Neuron (in vitro differentiated cells): ENCODE results near the gene ZFYVE28.

Experiments
- H2AFZ ChIP-seq: one replicate; pipeline ENCODE4 v1.6.1; 2013; ENCODE audit warnings: low read depth, mild to moderate bottlenecking, inconsistent platforms, low read length, moderate library complexity
- H3K27me3 ChIP-seq: one replicate; pipeline ENCODE4 v1.6.1; 2013; ENCODE audit warnings: low read length; ENCODE audit not compliant: insufficient read depth
- H3K36me3 ChIP-seq: one replicate; pipeline ENCODE4 v1.6.1; 2013; ENCODE audit warnings: low read length; ENCODE audit not compliant: insufficient read depth
- H3K4me1 ChIP-seq: one replicate; pipeline ENCODE4 v1.6.1; 2013; ENCODE audit warnings: low read length; ENCODE audit not compliant: insufficient read depth
- H3K4me3 ChIP-seq: 2 replicates; pipeline ENCODE4 v1.5.1; 2013; ENCODE audit warnings: mild to moderate bottlenecking, low read length, moderate library complexity
- H3K9me3 ChIP-seq: one replicate; pipeline ENCODE4 v1.6.1; 2013; ENCODE audit warnings: low read length

The ZFYVE28 gene

DNA sequence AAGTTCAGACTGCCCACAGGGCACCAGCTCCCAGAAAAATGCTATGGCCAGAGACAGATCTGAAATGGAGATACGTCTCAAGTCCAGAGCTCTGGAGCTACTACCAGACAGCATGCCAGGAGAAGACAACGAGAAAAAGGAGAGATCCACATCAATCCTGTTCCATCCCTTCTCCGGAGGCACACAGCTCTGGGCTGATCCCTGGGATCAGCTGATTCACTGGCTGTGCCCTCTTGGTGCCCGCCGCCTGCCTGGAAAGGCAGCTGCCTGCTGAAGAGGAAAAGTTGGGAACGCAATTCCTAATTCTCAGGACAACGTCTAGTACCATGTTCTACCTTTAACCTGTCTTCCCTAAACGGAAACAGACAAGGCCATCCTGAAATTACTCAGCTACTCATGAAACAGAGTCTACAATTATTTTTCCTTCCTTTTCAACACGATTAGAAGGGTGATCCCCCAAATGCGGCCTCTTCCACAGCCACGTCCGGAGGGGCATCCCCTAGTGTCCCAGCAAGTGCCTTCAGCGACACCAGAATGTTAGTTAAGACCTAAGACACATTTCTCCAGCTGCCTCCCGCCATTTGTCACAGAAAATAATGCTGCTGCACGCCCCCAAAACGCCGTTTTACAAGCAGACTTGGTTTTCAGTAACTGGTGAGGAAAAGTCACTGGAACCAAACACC is 2.4 kb downstream of the ZFYVE28 start:
- no peak overlapping the region for H3K4me3 ChIP-seq
- peaks cover 13% of the 10 kb centered on the region for H3K4me1 ChIP-seq
- peaks cover 86% of the 10 kb centered on the region for H3K27me3 ChIP-seq
- H3K36me3 ChIP-seq, result no peaks in the 10 kb centered on the region
- H3K9me3 ChIP-seq, result peaks cover 3% of the 10 kb centered on the region
- H2AFZ ChIP-seq, result no peak overlapping the region

DNA sequence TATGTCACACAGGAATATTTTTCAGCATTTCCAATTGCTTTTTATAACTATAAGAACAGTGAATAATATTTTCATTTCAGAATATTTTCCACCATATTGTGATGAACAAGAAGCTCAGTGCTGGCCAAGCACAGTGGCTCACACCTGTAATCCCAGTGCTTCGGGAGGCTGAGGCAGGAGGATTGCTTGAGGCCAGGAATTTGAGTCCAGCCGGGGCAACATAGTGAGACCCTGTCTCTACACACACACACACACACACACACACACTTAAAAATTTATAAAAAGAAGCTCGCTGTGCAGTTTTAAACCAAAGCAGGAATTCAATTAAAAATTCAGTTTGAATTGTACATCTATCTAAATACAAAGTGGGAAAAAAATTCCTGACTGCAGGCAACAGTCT is 3.2 kb downstream of the ZFYVE28 start:
- Histone ChIP-seq H3K9me3 (no peaks in the 10 kb centered on the region), H3K27me3 (peaks cover 78% of the 10 kb centered on the region), H3K4me3 (no peak overlapping the region), H3K4me1 (peaks cover 13% of the 10 kb centered on the region), H3K36me3 (no peaks in the 10 kb centered on the region), H2AFZ (no peak overlapping the region)

DNA sequence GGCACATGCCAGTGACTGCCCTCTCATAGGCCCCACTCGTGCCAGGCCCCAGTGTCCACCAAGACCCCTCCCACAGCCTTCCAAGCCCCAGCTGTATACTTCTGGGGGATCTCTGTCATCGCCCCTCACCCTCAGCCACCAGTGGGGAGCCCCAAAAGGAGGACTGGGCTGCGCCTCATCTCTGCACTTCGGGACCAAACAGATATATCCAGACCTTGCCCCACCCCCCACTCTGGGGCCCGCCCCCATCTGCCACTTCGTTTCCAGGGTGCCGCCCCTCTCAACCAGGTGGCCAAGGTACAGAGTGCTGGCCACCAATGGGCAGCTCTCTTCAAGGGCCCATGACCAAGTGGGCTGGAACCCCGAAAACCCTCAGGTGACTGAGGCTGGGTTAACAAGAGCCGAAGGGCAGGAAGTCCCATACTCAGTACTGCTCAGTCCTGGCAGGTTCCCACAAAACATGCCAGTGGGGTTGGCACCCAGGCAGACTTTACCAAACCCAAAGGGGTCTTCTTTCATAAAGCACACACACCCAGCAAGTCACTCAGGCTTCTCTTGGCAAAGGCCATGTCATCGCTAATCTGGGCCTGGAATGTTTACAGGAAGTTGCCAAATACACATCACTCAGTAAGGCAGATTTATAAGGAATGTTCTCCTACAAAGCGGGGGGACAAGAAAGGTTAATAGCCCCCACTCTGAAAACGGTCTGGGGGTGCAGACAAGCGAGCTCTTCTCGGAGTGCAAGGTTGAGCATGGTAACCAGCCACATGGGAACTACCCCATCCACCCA is 4.4 kb downstream of the ZFYVE28 start:
- H3K4me1 ChIP-seq, result peaks cover 7% of the 10 kb centered on the region
- no peaks in the 10 kb centered on the region for H3K9me3 ChIP-seq
- H3K36me3 ChIP-seq, result no peaks in the 10 kb centered on the region
- H3K27me3 ChIP-seq, result peaks cover 69% of the 10 kb centered on the region
- no peak overlapping the region for H2AFZ ChIP-seq
- H3K4me3 ChIP-seq, result no peak overlapping the region

DNA sequence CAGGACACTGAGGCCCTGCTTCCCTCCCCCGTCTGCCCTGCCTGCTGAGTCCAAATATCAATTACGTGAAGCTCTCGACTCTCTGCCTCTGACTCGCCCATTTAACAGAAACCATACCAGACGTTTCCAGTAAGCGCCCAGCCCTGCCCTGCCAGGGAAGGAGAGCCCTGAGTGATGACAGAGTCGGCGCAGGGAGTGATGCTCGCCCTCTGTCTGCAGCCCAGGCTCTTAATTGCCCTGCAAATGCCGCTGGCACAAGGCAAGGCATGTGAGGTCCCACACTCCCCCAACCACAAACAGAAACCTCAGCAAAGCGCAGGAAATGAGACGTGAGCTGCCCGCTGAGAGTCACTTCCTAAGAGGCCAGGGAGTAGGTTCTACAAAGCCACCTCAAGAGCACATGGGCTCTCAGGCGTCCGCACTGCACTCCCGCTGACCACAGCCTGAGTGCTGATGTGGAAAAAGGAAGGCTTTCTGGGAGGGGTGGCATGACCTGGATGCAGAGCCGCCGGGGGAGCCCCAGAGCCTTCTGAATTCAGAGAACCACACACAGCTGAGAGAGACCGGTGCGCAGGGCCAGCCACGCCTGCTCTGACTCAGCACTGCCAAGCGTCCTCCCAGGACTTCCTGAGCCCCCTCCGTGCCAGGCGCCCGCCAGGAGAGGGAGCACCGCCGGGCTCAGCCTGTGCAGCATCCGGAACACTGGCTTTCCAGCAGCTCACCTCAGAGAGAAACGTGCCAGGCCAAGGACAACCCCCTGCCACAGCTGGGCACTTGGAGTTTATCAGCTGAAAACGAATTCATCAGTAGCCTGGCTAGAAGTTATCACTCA is 5.3 kb downstream of the ZFYVE28 start:
- H3K4me3 ChIP-seq, result no peak overlapping the region
- H2AFZ ChIP-seq, result no peak overlapping the region
- H3K9me3 ChIP-seq, result no peaks in the 10 kb centered on the region
- H3K27me3 ChIP-seq, result peaks cover 66% of the 10 kb centered on the region
- no peaks in the 10 kb centered on the region for H3K36me3 ChIP-seq
- peaks cover 5% of the 10 kb centered on the region for H3K4me1 ChIP-seq

DNA sequence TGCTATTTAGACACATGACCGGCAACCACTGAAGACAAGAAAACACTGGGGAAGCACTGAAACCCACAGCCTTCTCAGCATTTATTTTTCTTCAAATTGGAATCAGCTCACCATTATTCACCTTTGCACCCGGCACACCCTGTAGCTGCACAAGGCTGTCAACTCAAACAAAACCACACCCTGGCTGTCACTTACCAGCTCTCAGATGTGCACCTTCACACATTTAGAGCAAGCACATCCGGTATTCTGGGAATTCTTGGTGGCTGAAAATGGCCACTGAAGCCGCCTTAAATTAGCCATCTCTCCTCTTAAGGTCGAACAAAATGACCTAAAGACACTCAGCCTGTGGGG is 5.9 kb downstream of the ZFYVE28 start:
- H3K27me3 ChIP-seq, result peaks cover 64% of the 10 kb centered on the region
- no peak overlapping the region for H2AFZ ChIP-seq
- no peaks in the 10 kb centered on the region for H3K36me3 ChIP-seq
- H3K9me3 ChIP-seq, result no peaks in the 10 kb centered on the region
- H3K4me1 ChIP-seq, result peaks cover 5% of the 10 kb centered on the region
- no peak overlapping the region for H3K4me3 ChIP-seq

DNA sequence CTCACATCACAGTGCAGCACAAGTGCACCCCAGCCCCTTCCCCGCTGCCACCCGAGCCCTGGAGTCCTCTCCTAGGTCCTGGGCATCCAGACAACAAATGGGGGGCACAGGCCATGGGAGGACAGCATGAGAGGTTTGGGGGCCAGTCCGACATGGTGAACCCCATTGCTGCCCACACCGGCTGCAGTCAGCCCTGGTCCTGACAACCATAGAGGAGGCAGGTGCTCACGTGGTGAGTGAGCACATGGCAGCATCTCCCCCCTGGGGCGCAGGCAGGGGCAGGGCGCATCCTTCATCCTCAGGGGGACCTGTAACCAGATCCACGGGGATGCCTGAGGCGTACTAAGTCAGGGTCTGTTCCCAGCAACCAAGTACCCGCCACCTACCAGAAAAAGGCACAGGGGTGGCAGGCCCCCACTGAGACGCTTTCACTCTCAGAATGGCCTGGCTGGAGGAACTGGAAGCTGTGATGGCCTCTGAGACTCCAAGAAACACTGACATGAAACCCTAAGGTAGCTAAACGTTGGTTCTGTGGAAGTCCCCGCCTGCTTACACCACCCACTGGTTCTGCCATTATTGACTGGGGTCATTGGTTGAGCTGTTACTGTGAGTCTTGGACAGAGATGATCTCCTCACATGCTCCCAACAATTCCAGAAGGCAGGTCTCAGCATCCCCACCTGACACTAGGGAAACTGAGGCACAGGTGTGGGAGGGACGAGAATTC is 6.5 kb downstream of the ZFYVE28 start:
- Histone ChIP-seq H3K9me3 (no peaks in the 10 kb centered on the region), H2AFZ (no peak overlapping the region), H3K4me3 (no peak overlapping the region), H3K36me3 (no peaks in the 10 kb centered on the region), H3K27me3 (peaks cover 63% of the 10 kb centered on the region), H3K4me1 (peaks cover 5% of the 10 kb centered on the region)

DNA sequence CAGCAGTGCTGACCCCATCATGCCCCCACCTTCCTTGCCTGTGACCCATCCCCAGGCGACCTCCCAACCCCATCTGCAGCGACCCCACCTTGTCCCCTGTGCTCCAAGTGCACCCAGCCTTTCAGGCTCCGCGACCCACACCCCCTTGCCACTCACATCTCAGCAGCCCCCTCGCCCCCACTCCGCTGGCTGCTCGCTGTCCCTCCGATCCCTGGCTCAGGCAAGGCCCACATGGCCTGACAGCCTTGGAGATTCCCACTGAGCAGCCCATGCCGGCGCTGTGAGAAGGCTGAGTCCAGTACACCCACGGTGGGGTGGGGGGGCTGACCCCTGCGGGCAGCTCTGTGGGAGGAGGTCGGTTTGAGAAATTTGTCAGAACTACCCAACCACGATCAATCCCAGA is 9.1 kb downstream of the ZFYVE28 start:
- H3K4me1 ChIP-seq, result peaks cover 3% of the 10 kb centered on the region
- no peaks in the 10 kb centered on the region for H3K9me3 ChIP-seq
- H3K27me3 ChIP-seq, result peaks cover 46% of the 10 kb centered on the region
- H2AFZ ChIP-seq, result no peak overlapping the region
- no peak overlapping the region for H3K4me3 ChIP-seq
- no peaks in the 10 kb centered on the region for H3K36me3 ChIP-seq

DNA sequence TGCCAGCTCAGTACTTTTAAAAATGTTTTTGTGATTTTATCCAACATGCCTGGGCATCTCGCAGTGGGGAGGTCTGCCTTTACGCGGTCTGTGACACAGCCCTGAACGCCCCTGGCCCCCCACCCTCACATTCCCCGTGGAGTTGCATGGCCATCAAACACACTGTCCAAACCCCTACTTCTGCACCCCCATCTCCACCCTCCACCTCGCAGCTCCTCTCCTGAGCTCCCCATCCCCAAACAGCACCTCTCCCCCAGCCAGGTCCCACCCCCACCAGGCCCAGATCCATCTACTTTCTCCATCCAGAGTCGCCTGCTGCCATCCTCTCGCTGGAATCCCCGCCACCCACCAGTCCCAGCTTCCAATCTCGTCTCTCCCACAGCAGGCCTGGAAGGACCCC is 9.5 kb downstream of the ZFYVE28 start:
- H3K4me3 ChIP-seq, result no peak overlapping the region
- H3K36me3 ChIP-seq, result no peaks in the 10 kb centered on the region
- H3K27me3 ChIP-seq, result peaks cover 42% of the 10 kb centered on the region
- no peaks in the 10 kb centered on the region for H3K9me3 ChIP-seq
- H3K4me1 ChIP-seq, result peaks cover 3% of the 10 kb centered on the region
- H2AFZ ChIP-seq, result no peak overlapping the region

DNA sequence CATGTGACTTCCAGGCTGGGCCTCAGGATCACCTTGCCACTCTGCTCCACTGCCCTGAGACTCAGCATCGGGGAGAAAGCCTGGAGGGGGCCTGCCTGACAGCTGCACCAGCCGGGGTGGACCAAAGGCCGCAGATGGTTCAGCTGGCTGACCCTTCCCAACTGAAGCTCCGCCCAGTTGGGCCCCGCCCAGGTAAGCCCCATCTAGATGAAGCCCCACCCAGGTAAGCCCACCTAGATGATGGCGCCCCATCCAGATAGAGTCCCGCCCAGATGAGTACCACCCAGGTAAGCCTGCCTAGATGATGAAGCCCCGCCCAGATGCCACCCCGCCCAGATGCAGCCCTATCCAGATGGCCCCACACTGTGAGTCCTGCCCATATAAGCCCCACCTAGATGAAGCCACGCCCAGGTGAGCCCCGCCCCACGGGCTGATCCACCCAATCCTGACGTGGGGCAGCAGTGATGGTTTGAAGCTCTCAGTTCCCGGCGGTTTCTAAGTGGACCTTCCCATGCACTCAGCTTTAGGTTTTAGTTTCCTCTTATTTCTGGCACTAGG is 10.0 kb downstream of the ZFYVE28 start:
- peaks cover 38% of the 10 kb centered on the region for H3K27me3 ChIP-seq
- H3K4me1 ChIP-seq, result peaks cover 3% of the 10 kb centered on the region
- no peaks in the 10 kb centered on the region for H3K36me3 ChIP-seq
- no peak overlapping the region for H2AFZ ChIP-seq
- H3K9me3 ChIP-seq, result no peaks in the 10 kb centered on the region
- no peak overlapping the region for H3K4me3 ChIP-seq

DNA sequence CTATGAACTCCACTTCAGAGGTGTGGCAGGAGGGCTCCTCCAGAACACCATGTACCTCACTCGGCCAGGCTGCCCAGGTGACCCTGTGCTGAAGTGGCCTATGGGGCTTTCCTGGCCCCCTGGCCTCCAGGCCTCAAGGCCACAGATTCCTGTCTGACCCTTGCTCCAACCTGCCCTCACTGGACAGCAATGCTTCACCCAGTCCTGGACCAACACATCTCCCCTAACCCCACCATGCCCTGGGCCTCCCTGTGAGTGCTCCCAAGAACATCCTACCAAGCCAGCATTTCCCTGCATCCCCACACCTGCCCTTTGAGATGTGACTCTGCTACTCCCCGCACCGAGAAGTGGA is 10.5 kb downstream of the ZFYVE28 start:
- H3K9me3 ChIP-seq, result no peaks in the 10 kb centered on the region
- H3K27me3 ChIP-seq, result peaks cover 33% of the 10 kb centered on the region
- H2AFZ ChIP-seq, result no peak overlapping the region
- no peaks in the 10 kb centered on the region for H3K36me3 ChIP-seq
- peaks cover 6% of the 10 kb centered on the region for H3K4me1 ChIP-seq
- H3K4me3 ChIP-seq, result no peak overlapping the region

DNA sequence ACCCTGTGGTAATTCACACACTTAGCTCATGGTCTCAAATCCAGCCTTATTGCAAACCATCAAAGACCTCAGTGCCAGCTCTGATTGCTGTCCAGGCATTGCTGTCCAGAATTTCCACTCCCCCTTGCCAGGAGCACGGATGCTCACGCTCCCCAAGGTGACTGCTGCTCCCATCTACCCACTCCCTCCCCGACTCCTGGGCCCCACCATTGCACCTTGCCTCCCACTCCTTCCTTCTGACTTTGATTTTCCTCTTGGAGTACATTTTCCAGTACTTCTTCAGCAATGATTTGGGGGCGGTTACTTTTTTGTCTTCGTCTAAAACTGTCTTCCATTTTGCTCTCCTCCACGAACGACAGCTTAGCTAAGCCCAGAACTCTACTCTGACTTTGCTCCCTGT is 11.5 kb downstream of the ZFYVE28 start:
- peaks cover 14% of the 10 kb centered on the region for H3K4me1 ChIP-seq
- H3K36me3 ChIP-seq, result no peaks in the 10 kb centered on the region
- H3K27me3 ChIP-seq, result peaks cover 22% of the 10 kb centered on the region
- no peaks in the 10 kb centered on the region for H3K9me3 ChIP-seq
- H2AFZ ChIP-seq, result no peak overlapping the region
- H3K4me3 ChIP-seq, result no peak overlapping the region

DNA sequence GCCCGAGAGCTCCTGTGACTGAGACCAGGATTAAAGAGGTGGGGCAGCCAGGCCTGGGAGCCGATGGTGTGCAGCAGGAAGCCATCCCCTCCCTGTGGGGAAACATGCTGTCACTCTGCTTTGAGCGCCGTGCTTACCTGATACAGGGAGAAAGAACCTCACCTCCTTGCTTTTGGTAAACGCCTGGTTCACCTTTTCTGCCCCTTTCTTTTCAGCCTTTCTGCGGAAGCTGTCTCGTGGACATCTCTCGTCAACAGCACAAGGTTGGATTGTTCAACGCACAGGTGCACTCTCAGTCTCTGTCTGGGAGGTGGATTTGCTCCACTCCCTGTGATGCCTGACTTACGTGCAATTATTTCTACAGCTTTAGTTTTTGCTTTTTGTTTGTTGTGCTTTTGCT is 12.0 kb downstream of the ZFYVE28 start:
- Histone ChIP-seq H3K27me3 (peaks cover 19% of the 10 kb centered on the region), H3K4me1 (peaks cover 19% of the 10 kb centered on the region)

More for the DNA sequence above, 12.0 kb downstream of the ZFYVE28 start:
- Histone ChIP-seq H3K4me3 (no peak overlapping the region), H3K36me3 (no peaks in the 10 kb centered on the region), H2AFZ (no peak overlapping the region), H3K9me3 (no peaks in the 10 kb centered on the region)
